GOT3 (cell line): Measurements from ENCODE around the gene MMP26.
"Not testable (repeated sequence)": the region's sequence is repeated elsewhere in the genome, so short reads cannot be mapped to it uniquely, and the experiment has no call there.

Experiments
- DNase-seq: peaks from one replicate; lab custom pipeline; 2025; ENCODE audit warnings: mixed read lengths; lab: John Stamatoyannopoulos, UW

The MMP26 gene

GRCh38 chr11:4722616-4723534 lies 18.3 kb downstream of the MMP26 start:
- not testable (repeated sequence) for DNase-seq

GRCh38 chr11:4727171-4727570 lies 22.6 kb downstream of the MMP26 start:
- no peak for DNase-seq

GRCh38 chr11:4740735-4741134 lies 36.2 kb downstream of the MMP26 start:
- DNase-seq = no peak

- DNase-seq = no peak
Measured at GRCh38 chr11:4748438-4748837, 43.9 kb downstream of the MMP26 start.

GRCh38 chr11:4751201-4751600 lies 46.6 kb downstream of the MMP26 start:
- no peak for DNase-seq
